Gastroesophageal sphincter (tissue), 4 donors: ENCODE data around the gene ADM5. TPM values are rescaled to one million over a fixed set of nuclear protein-coding genes. Genes with fewer than 3 reads are reported as not detected.
A peak's percentile ranks its signal among the peaks of the same experiment; 100 is the strongest.

Experiments used
- ATAC-seq: fragments of 150-250 bp; one replicate; pipeline ENCODE4 v1.9.1; 2016; ENCODE audit warnings: mild to moderate bottlenecking, moderate library complexity
- H3K27ac ChIP-seq, 4 donors: fragments of 200-600 bp; sonication (generic) in 3 of 4; 1 replicate in 3 of 4; 2 replicates in 1 of 4; pipeline ENCODE4 v1.5.1; 2016 to 2019
- H3K27me3 ChIP-seq: fragments of 200-600 bp; sonication (generic); one replicate; pipeline ENCODE4 v1.5.1; 2019
- H3K36me3 ChIP-seq, 2 donors: fragments of 200-600 bp; sonication (generic); one replicate each; pipeline ENCODE4 v1.5.1; 2019; ENCODE audit warnings: control low read depth in 1 of 2
- H3K4me1 ChIP-seq, 3 donors: fragments of 200-600 bp; sonication (generic); 1 replicate in 2 of 3; 2 replicates in 1 of 3; pipeline ENCODE4 v1.5.1; 2016 to 2019; ENCODE audit warnings: control low read depth in 2 of 3
- H3K4me3 ChIP-seq, 2 donors: fragments of 200-600 bp; sonication (generic); one replicate each; pipeline ENCODE4 v1.5.1; 2019; ENCODE audit warnings: mild to moderate bottlenecking in 1 of 2, moderate library complexity in 1 of 2
- H3K9me3 ChIP-seq, 3 donors: fragments of 200-600 bp; sonication (generic); one replicate each; pipeline ENCODE4 v1.5.1; 2017 to 2019; ENCODE audit warnings: control low read depth in 2 of 3
- EP300 ChIP-seq: sonication (generic); formaldehyde crosslinking; IDR thresholded peaks from one replicate; pipeline ENCODE4 v1.6.1; 2017; ENCODE audit warnings: antibody characterized with exemption, mild to moderate bottlenecking
- POLR2A ChIP-seq, 2 donors: fragments of 450-650 bp; IDR thresholded peaks; one replicate each; pipeline ENCODE4 v1.6.1; 2017; ENCODE audit warnings: antibody characterized with exemption in 2 of 2, mild to moderate bottlenecking in 2 of 2, moderate library complexity in 1 of 2
- POLR2AphosphoS5 ChIP-seq: sonication (generic); formaldehyde crosslinking; IDR thresholded peaks from one replicate; pipeline ENCODE4 v1.6.1; 2017; ENCODE audit warnings: antibody characterized with exemption
- WGBS, 2 donors: methylation state at CpG; one replicate each; pipeline ENCODE4 v1.1.5; 2018; ENCODE audit warnings: low coverage in 1 of 2; 5-methylcytosine and 5-hydroxymethylcytosine counted together
- total RNA-seq, 4 donors: library from RNA; depleted of rRNA; stranded (reverse); fragments of >200 nt; gene quantifications; one replicate each; pipeline ENCODE4 v1.1.0, GENCODE V29; 2016
- TF ChIP-seq, protein P1 (sequence below), 4 experiments: fragments of 200-600 bp in 2 of 4; fragments of 450-650 bp in 2 of 4; sonication (generic) in 1 of 4; IDR thresholded peaks; one replicate each; pipeline ENCODE4 v1.5.1; 2017 to 2019; ENCODE audit warnings: antibody characterized with exemption in 4 of 4, mild to moderate bottlenecking in 2 of 4, moderate library complexity in 2 of 4

The ADM5 gene
- total RNA-seq, 4 donors from 2014 or later = 1.3 to 4.1 (median 1.5) TPM; not detected in 1

- H3K27me3 ChIP-seq = no peaks in the 10 kb centered on the region
- H3K4me3 ChIP-seq = peak overlapping the region; percentile 88 to 100
- H3K4me1 ChIP-seq = peaks cover 0 to 61% (median 19%) of the 10 kb centered on the region in 3 donors
- H3K36me3 ChIP-seq = peaks cover 0 to 23% of the 10 kb centered on the region in 2 donors
- no peak for ATAC-seq
- no peaks in the 10 kb centered on the region for H3K9me3 ChIP-seq
- peak overlapping the region; percentile 70 to 96 (median 93) for H3K27ac ChIP-seq
- WGBS, 2 donors = 0% methylated on average over 5 of the region's 21 CpGs; no CpG with 5 or more reads in 1 of the 2 donors
- TF ChIP-seq EP300 (no peak), POLR2AphosphoS5 (no peak), POLR2A (IDR thresholded peaks at IDR 0.05) (no peak)
- TF ChIP-seq, protein P1, sequence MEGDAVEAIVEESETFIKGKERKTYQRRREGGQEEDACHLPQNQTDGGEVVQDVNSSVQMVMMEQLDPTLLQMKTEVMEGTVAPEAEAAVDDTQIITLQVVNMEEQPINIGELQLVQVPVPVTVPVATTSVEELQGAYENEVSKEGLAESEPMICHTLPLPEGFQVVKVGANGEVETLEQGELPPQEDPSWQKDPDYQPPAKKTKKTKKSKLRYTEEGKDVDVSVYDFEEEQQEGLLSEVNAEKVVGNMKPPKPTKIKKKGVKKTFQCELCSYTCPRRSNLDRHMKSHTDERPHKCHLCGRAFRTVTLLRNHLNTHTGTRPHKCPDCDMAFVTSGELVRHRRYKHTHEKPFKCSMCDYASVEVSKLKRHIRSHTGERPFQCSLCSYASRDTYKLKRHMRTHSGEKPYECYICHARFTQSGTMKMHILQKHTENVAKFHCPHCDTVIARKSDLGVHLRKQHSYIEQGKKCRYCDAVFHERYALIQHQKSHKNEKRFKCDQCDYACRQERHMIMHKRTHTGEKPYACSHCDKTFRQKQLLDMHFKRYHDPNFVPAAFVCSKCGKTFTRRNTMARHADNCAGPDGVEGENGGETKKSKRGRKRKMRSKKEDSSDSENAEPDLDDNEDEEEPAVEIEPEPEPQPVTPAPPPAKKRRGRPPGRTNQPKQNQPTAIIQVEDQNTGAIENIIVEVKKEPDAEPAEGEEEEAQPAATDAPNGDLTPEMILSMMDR (IDR thresholded peaks at IDR 0.05) = peak in 3 of 4 experiments; percentile 53 to 66 (median 63)
Observed at GRCh38 chr19:49677901-49678674, 11.3 kb upstream of the ADM5 start.

- ATAC-seq = no peak
- Histone ChIP-seq H3K4me1 (peaks cover 0 to 61% (median 19%) of the 10 kb centered on the region in 3 donors), H3K4me3 (no peak overlapping the region)
Observed at GRCh38 chr19:49678985-49679770, 10.2 kb upstream of the ADM5 start.

GRCh38 chr19:49679771-49680413, 9.5 kb upstream of the ADM5 start:
- ATAC-seq = no peak
- Histone ChIP-seq H3K4me3 (peak overlapping the region in 1 of 2 donors; percentile 34), H3K4me1 (peaks cover 0 to 60% (median 19%) of the 10 kb centered on the region in 3 donors), H3K9me3 (no peaks in the 10 kb centered on the region), H3K27ac (peak overlapping the region in 3 of 4 donors; percentile 59 to 71 (median 67)), H3K27me3 (no peaks in the 10 kb centered on the region), H3K36me3 (peaks cover 0 to 41% of the 10 kb centered on the region in 2 donors)
- TF ChIP-seq POLR2AphosphoS5 = no peak
- no peak for TF ChIP-seq POLR2A (IDR thresholded peaks at IDR 0.05)
- TF ChIP-seq, protein P1 (IDR thresholded peaks at IDR 0.05) = no peak
- no peak for TF ChIP-seq EP300
- 34 to 69% methylated on average over 5 to 7 of the region's 10 CpGs for WGBS, 2 donors

More at GRCh38 chr19:49678985-49679770, 10.2 kb upstream of the ADM5 start:
- 80% methylated on average over 2 of the region's 12 CpGs; no CpG with 5 or more reads in 1 of the 2 donors for WGBS, 2 donors
- H3K36me3 ChIP-seq = peaks cover 0 to 33% of the 10 kb centered on the region in 2 donors
- H3K9me3 ChIP-seq = no peaks in the 10 kb centered on the region
- H3K27ac ChIP-seq = peak overlapping the region in 3 of 4 donors; percentile 52 to 96 (median 67)
- no peak for TF ChIP-seq EP300
- TF ChIP-seq, protein P1 (IDR thresholded peaks at IDR 0.05) = no peak
- TF ChIP-seq POLR2A (IDR thresholded peaks at IDR 0.05) = no peak
- TF ChIP-seq POLR2AphosphoS5 = no peak
- H3K27me3 ChIP-seq = no peaks in the 10 kb centered on the region

- no peak for ATAC-seq
- peak overlapping the region in 1 of 2 donors; percentile 34 for H3K4me3 ChIP-seq
- peaks cover 0 to 49% of the 10 kb centered on the region in 2 donors for H3K36me3 ChIP-seq
- 43 to 57% methylated on average over 11 to 13 of the region's 40 CpGs for WGBS, 2 donors
- no peaks in the 10 kb centered on the region for H3K27me3 ChIP-seq
- H3K9me3 ChIP-seq = no peaks in the 10 kb centered on the region
- TF ChIP-seq EP300 (no peak), POLR2AphosphoS5 (no peak)
- TF ChIP-seq, protein P1 (IDR thresholded peaks at IDR 0.05) = peak in 3 of 4 experiments; percentile 95 to 100 (median 96)
- H3K27ac ChIP-seq = peak overlapping the region in 3 of 4 donors; percentile 59 to 71 (median 67)
- peaks cover 0 to 52% (median 19%) of the 10 kb centered on the region in 3 donors for H3K4me1 ChIP-seq
Observed at GRCh38 chr19:49680421-49681351, 8.7 kb upstream of the ADM5 start.
